H1 (cell line): ENCODE measurements around the gene C1orf21. TPM values are rescaled to one million over a fixed set of nuclear protein-coding genes. Genes with fewer than 3 reads are reported as not detected.

ENCODE experiments used
- CTCF ChIA-PET: fragments of 300-600 bp; sonication (Branson Sonifier 250); formaldehyde crosslinking; loops from one replicate; lab custom pipeline; 2021; ENCODE audit not compliant: partially characterized antibody; lab: Charles Lee
- POLR2A ChIA-PET: fragments of 300-600 bp; sonication (Branson Sonifier 250); formaldehyde crosslinking; loops from one replicate; lab custom pipeline; 2021; ENCODE audit warnings: inconsistent platforms; ENCODE audit not compliant: partially characterized antibody; lab: Charles Lee
- DNase-seq, 2 experiments: peaks; one replicate each; pipeline versions ENCODE4 v3.0.0 to v3.0.0-alpha.2; 2010 to 2022; ENCODE audit warnings: low spot score in 2 of 2, low read depth in 1 of 2, mixed read lengths in 1 of 2
- FAIRE-seq: peaks from 2 replicates; lab custom pipeline; 2011; peaks lifted over from hg19 to GRCh38; lab: Jason Lieb, UNC
- H2AFZ ChIP-seq: 2 replicates; pipeline ENCODE4 v1.8.1; 2012; ENCODE audit warnings: low read length, inconsistent platforms
- H2AK5ac ChIP-seq: 2 replicates; pipeline ENCODE4 v1.6.1; 2013; ENCODE audit warnings: low read depth, low read length
- H2BK120ac ChIP-seq: replicated peaks from 2 replicates; pipeline ENCODE3; 2013; ENCODE audit warnings: low read depth, low read length, inconsistent platforms
- H2BK12ac ChIP-seq: 2 replicates; pipeline ENCODE4 v1.6.1; 2013; ENCODE audit warnings: low read depth, low read length
- H2BK15ac ChIP-seq: 2 replicates; pipeline ENCODE4 v1.6.1; 2013; ENCODE audit warnings: low read length
- H2BK20ac ChIP-seq: 2 replicates; pipeline ENCODE4 v1.6.1; 2013; ENCODE audit warnings: low read length
- H2BK5ac ChIP-seq: 2 replicates; pipeline ENCODE4 v1.6.1; 2013; ENCODE audit warnings: low read depth, low read length
- H3K14ac ChIP-seq: 2 replicates; pipeline ENCODE4 v1.6.1; 2013; ENCODE audit warnings: inconsistent platforms; ENCODE audit not compliant: insufficient read length
- H3K18ac ChIP-seq: 2 replicates; pipeline ENCODE4 v1.6.1; 2013; ENCODE audit warnings: low read length; ENCODE audit errors: extremely low read depth
- H3K23ac ChIP-seq: 2 replicates; pipeline ENCODE4 v1.6.1; 2013; ENCODE audit warnings: inconsistent platforms; ENCODE audit not compliant: insufficient read length
- H3K23me2 ChIP-seq: 2 replicates; pipeline ENCODE4 v1.6.1; 2013; ENCODE audit warnings: low read depth, low read length
- H3K27ac ChIP-seq: 2 replicates; pipeline ENCODE4 v1.6.1; 2011; ENCODE audit warnings: low read depth, low read length, inconsistent platforms
- H3K27me3 ChIP-seq, 4 experiments: replicated peaks in 1 of 4; 1 replicate in 1 of 4; 2 replicates in 3 of 4; pipeline versions ENCODE4 v1.6.1 to v1.8.1; 2011 to 2013; ENCODE audit warnings: low read length in 3 of 4, mild to moderate bottlenecking in 3 of 4, inconsistent platforms in 2 of 4, mixed read lengths in 2 of 4, moderate library complexity in 1 of 4; ENCODE audit not compliant: control insufficient read depth in 3 of 4, insufficient read depth in 3 of 4; ENCODE audit errors: extremely low read depth in 1 of 4
- H3K36me3 ChIP-seq, 4 experiments: 2 replicates each; pipeline versions ENCODE4 v1.6.1 to v1.8.1; 2011 to 2013; ENCODE audit warnings: mild to moderate bottlenecking in 4 of 4, low read length in 3 of 4, moderate library complexity in 2 of 4, control low read depth in 1 of 4, inconsistent platforms in 1 of 4; ENCODE audit not compliant: insufficient read depth in 4 of 4, control insufficient read depth in 2 of 4
- H3K4ac ChIP-seq: replicated peaks from 2 replicates; pipeline ENCODE3; 2013; ENCODE audit warnings: low read length, low read depth, mixed read lengths, inconsistent platforms; ENCODE audit not compliant: insufficient read length
- H3K4me1 ChIP-seq, 4 experiments: replicated peaks in 1 of 4; 1 replicate in 1 of 4; 2 replicates in 3 of 4; pipeline versions ENCODE4 v1.6.1 to v1.8.1; 2011 to 2013; ENCODE audit warnings: low read length in 3 of 4, inconsistent platforms in 2 of 4, mixed read lengths in 1 of 4; ENCODE audit not compliant: insufficient read depth in 4 of 4, control insufficient read depth in 3 of 4
- H3K4me2 ChIP-seq, 2 experiments: 2 replicates each; pipeline versions ENCODE4 v1.6.1 to v1.8.1; 2011 to 2013; ENCODE audit warnings: low read depth in 2 of 2, low read length in 2 of 2, control low read depth in 1 of 2, inconsistent platforms in 1 of 2, mild to moderate bottlenecking in 1 of 2; ENCODE audit not compliant: insufficient read depth in 1 of 2
- H3K4me3 ChIP-seq, 4 experiments: fragments of 200-600, 300-600 bp in 1 of 4; sonication (generic), shearing (Covaris generic), sonication (Bioruptor Twin) in 1 of 4; 2 replicates each; pipeline versions ENCODE4 v1.5.1 to v1.8.1; 2011 to 2016; ENCODE audit warnings: low read length in 4 of 4, low read depth in 3 of 4, control low read depth in 2 of 4, inconsistent platforms in 2 of 4, mild to moderate bottlenecking in 2 of 4, mixed read lengths in 1 of 4, moderate library complexity in 1 of 4; ENCODE audit not compliant: insufficient read depth in 2 of 4; ENCODE audit errors: extremely low read depth in 1 of 4
- H3K56ac ChIP-seq: replicated peaks from 2 replicates; pipeline ENCODE3; 2013; ENCODE audit warnings: low read depth, mild to moderate bottlenecking, mixed read lengths, low read length, inconsistent platforms; ENCODE audit not compliant: insufficient read length
- H3K79me1 ChIP-seq: 2 replicates; pipeline ENCODE4 v1.6.1; 2013; ENCODE audit warnings: low read depth, low read length, control low read depth
- H3K79me2 ChIP-seq, 2 experiments: 2 replicates each; pipeline versions ENCODE4 v1.6.1 to v1.8.1; 2012 to 2013; ENCODE audit warnings: low read length in 2 of 2, mild to moderate bottlenecking in 2 of 2, inconsistent platforms in 1 of 2; ENCODE audit not compliant: insufficient read depth in 2 of 2, control insufficient read depth in 1 of 2
- H3K9ac ChIP-seq, 4 experiments: replicated peaks in 1 of 4; 1 replicate in 1 of 4; 2 replicates in 3 of 4; pipeline versions ENCODE4 v1.6.1 to v1.8.1; 2011 to 2013; ENCODE audit warnings: low read depth in 3 of 4, low read length in 3 of 4, control low read depth in 2 of 4, mild to moderate bottlenecking in 2 of 4, moderate library complexity in 2 of 4, inconsistent platforms in 1 of 4; ENCODE audit errors: extremely low read depth in 1 of 4
- H3K9me3 ChIP-seq, 2 experiments: 2 replicates each; pipeline versions ENCODE4 v1.6.1 to v1.8.1; 2012 to 2013; ENCODE audit warnings: mild to moderate bottlenecking in 2 of 2, moderate library complexity in 2 of 2, control low read depth in 1 of 2, inconsistent platforms in 1 of 2, low read depth in 1 of 2, low read length in 1 of 2, mixed read lengths in 1 of 2; ENCODE audit not compliant: insufficient read depth in 2 of 2
- H4K20me1 ChIP-seq, 2 experiments: replicated peaks in 1 of 2; 2 replicates each; pipeline versions ENCODE3 to v1.8.1; 2011 to 2013; ENCODE audit warnings: inconsistent platforms in 2 of 2, low read length in 2 of 2, mild to moderate bottlenecking in 1 of 2; ENCODE audit not compliant: insufficient read depth in 2 of 2, control insufficient read depth in 1 of 2
- H4K5ac ChIP-seq: 2 replicates; pipeline ENCODE4 v1.6.1; 2013; ENCODE audit warnings: low read length, low read depth, mixed read lengths, inconsistent platforms; ENCODE audit not compliant: insufficient read length
- H4K8ac ChIP-seq: 2 replicates; pipeline ENCODE4 v1.8.0; 2013; ENCODE audit warnings: mild to moderate bottlenecking, moderate library complexity, low read length, inconsistent platforms; ENCODE audit not compliant: insufficient read depth; ENCODE audit errors: extremely low read depth
- H4K91ac ChIP-seq: replicated peaks from 2 replicates; pipeline ENCODE3; 2013; ENCODE audit warnings: low read length, mixed read lengths, inconsistent platforms; ENCODE audit not compliant: insufficient read length
- ASH2L ChIP-seq: fragments of 200-600, 300-600 bp; sonication (generic); IDR thresholded peaks from one replicate; pipeline ENCODE4 v1.7.1; 2017; ENCODE audit warnings: low read length
- CBX5 ChIP-seq: fragments of 300-800, 300-1000 bp; sonication (generic); IDR thresholded peaks from 2 replicates; pipeline ENCODE4 v1.7.1; 2016; ENCODE audit warnings: antibody characterized with exemption, low read length, low read depth
- JUND ChIP-seq: IDR thresholded peaks from 2 replicates; pipeline ENCODE4 v1.6.1; 2011; ENCODE audit warnings: mild to moderate bottlenecking, improper control_type of control experiment, low read length
- MAFK ChIP-seq: IDR thresholded peaks from 2 replicates; pipeline ENCODE4 v1.6.1; 2012; ENCODE audit warnings: low read depth, mild to moderate bottlenecking, improper control_type of control experiment, low read length
- POLR2A ChIP-seq, 2 experiments: IDR thresholded peaks; 1 replicate in 1 of 2; 2 replicates in 1 of 2; pipeline ENCODE4 v1.6.1; 2011; ENCODE audit warnings: low read depth in 2 of 2, low read length in 2 of 2, mild to moderate bottlenecking in 2 of 2; ENCODE audit errors: control extremely low read depth in 1 of 2
- POU5F1 ChIP-seq: IDR thresholded peaks from 2 replicates; pipeline ENCODE4 v1.6.1; 2011; ENCODE audit warnings: low read depth, mild to moderate bottlenecking, low read length, moderate library complexity
- RAD21 ChIP-seq, 2 experiments: IDR thresholded peaks in 1 of 2; conservative IDR thresholded peaks in 1 of 2; 2 replicates each; pipeline ENCODE4 v1.6.1; 2011; ENCODE audit warnings: low read depth in 2 of 2, low read length in 2 of 2, improper control_type of control experiment in 1 of 2, inconsistent platforms in 1 of 2, mild to moderate bottlenecking in 1 of 2, moderate library complexity in 1 of 2
- RBBP5 ChIP-seq: IDR thresholded peaks from 2 replicates; pipeline ENCODE4 v1.7.1; 2012; ENCODE audit warnings: low read depth, mild to moderate bottlenecking, inconsistent platforms, low read length, moderate library complexity, borderline replicate concordance
- SIX5 ChIP-seq: IDR thresholded peaks from 2 replicates; pipeline ENCODE4 v1.6.1; 2011; ENCODE audit warnings: mild to moderate bottlenecking, low read depth, low read length
- TAF7 ChIP-seq: optimal IDR thresholded peaks from 2 replicates; pipeline ENCODE3; 2011; ENCODE audit warnings: low read depth, mild to moderate bottlenecking, inconsistent platforms, low read length, moderate library complexity, borderline replicate concordance
- TBP ChIP-seq: IDR thresholded peaks from 2 replicates; pipeline ENCODE4 v1.6.1; 2011; ENCODE audit warnings: low read depth, low read length, improper control_type of control experiment
- TCF12 ChIP-seq: IDR thresholded peaks from 2 replicates; pipeline ENCODE4 v1.6.1; 2011; ENCODE audit warnings: low read depth, mild to moderate bottlenecking, low read length
- TEAD4 ChIP-seq: IDR thresholded peaks from 2 replicates; pipeline ENCODE4 v1.6.1; 2012; ENCODE audit warnings: low read depth, low read length, inconsistent platforms, mixed read lengths
- WGBS, 2 experiments: shearing (Covaris generic) in 1 of 2; methylation state at CpG; one replicate each; pipeline versions ENCODE4 v1.1.6 to v1.1.7; 2013 to 2015; ENCODE audit warnings: low lambda C conversion rate in 2 of 2, mixed read lengths in 2 of 2, inconsistent platforms in 1 of 2, low coverage in 1 of 2, missing lambda C conversion rate in 1 of 2; ENCODE audit not compliant: insufficient replicate concordance in 2 of 2, insufficient coverage in 1 of 2, insufficient read length in 1 of 2; ENCODE audit errors: extremely low coverage in 1 of 2, missing lambda C conversion rate in 1 of 2; 5-methylcytosine and 5-hydroxymethylcytosine counted together
- polyA plus RNA-seq, 7 experiments: library from polyadenylated mRNA; depleted of rRNA in 3 of 7; stranded (reverse) in 5 of 7; unstranded in 2 of 7; fragments of >200 nt in 5 of 7; fragments of 200-250 nt in 2 of 7; gene quantifications; 1 replicate in 5 of 7; 2 replicates in 1 of 7; 4 replicates in 1 of 7; pipeline versions ENCODE4 v1.2.1 to v1.2.3, GENCODE V29; 2011 to 2013; ENCODE audit warnings: missing spikeins in 2 of 7, mixed read lengths in 2 of 7
- total RNA-seq: library from RNA; stranded (reverse); fragmentation: NEBNext Ultra II Directional; extraction: Animal tissue kit (Norgen Biotek cat#: 25700); gene quantifications from 2 replicates; pipeline ENCODE4 v1.2.1, GENCODE V29; 2021
- TF ChIP-seq, protein P1 (sequence below): IDR thresholded peaks from 2 replicates; pipeline ENCODE4 v1.6.1; 2012; ENCODE audit warnings: low read length, inconsistent platforms

C1orf21 gene
- total and polyA plus RNA-seq, 2 of the 8 experiments (the other 6 are each of a cell fraction or from before 2014, with no cell fraction given) = 16.6 to 51.0 TPM

DNA sequence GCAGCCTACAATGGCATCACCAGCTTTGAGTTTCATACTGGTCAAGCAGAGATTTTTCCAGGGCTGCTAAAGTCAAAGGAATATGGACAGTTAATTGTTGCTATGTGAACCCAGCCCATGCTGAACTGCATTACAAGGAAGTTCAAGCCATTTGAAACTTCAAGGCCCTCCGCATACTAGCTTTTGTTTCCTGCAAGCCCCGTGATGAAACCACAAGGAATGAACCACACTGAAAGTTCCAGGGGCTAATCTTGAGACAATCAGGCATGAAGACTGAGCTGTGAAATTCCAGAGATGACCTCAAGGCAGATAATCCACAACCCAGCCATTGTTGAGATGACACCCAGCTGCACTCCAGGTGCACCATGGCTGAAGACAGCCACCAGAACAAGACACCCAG is 180.8 kb downstream of the C1orf21 start:
- no peaks in the 10 kb centered on the region; the same call in 1 of the 2 replicates for H3K79me1 ChIP-seq
- H2BK12ac ChIP-seq = no peak overlapping the region
- H3K56ac ChIP-seq = no peak overlapping the region
- peaks cover 0 to 5% (median 0%) of the 10 kb centered on the region in 4 experiments; a peak in 1 of 8 replicates for H3K36me3 ChIP-seq
- peaks cover 3% of the 10 kb centered on the region; the same call in 1 of the 2 replicates for H3K23me2 ChIP-seq
- no peak overlapping the region for H2AK5ac ChIP-seq
- no peak overlapping the region for H3K23ac ChIP-seq
- H4K91ac ChIP-seq = no peak overlapping the region
- H3K4me2 ChIP-seq = no peak overlapping the region
- H3K4me3 ChIP-seq = no peak overlapping the region
- no peaks in the 10 kb centered on the region for H3K4me1 ChIP-seq
- no peak overlapping the region for H2BK5ac ChIP-seq
- 88% methylated on average over 2 of the region's 2 CpGs; no CpG with 5 or more reads in 1 of the 2 experiments for WGBS, 2 experiments
- no peak overlapping the region for H4K5ac ChIP-seq
- no peak overlapping the region for H2AFZ ChIP-seq
- H3K9me3 ChIP-seq = no peaks in the 10 kb centered on the region
- no peak overlapping the region for H3K4ac ChIP-seq
- H3K14ac ChIP-seq = no peak overlapping the region
- H3K18ac ChIP-seq = no peak overlapping the region
- no peak overlapping the region for H2BK120ac ChIP-seq
- no peak overlapping the region for H3K27ac ChIP-seq
- DNase-seq (no peak), FAIRE-seq (no peak)
- H4K20me1 ChIP-seq = no peaks in the 10 kb centered on the region
- H2BK15ac ChIP-seq = no peak overlapping the region
- POLR2A ChIA-PET = no interaction called here
- H3K9ac ChIP-seq = no peak overlapping the region
- CTCF ChIA-PET = interaction anchor here (1.0 to 1.9 kb wide), 6 partner anchors 9 to 404 kb away, joined by 3 to 6 read pairs (median 4); no protein-coding TSS in a partner anchor
- no peaks in the 10 kb centered on the region; a peak in 1 of 4 replicates for H3K79me2 ChIP-seq
- H4K8ac ChIP-seq = no peak overlapping the region
- H3K27me3 ChIP-seq = no peaks in the 10 kb centered on the region
- no peak overlapping the region for H2BK20ac ChIP-seq
- TF ChIP-seq CBX5 (no peak), RAD21 (IDR thresholded peaks at IDR 0.05 in 1 of 2, conservative IDR thresholded peaks at IDR 0.05 in 1 of 2; ENCODE audit: low read depth in 2 of 2, low read length in 2 of 2) (no peak), TCF12 (no peak), RBBP5 (no peak), TAF7 (no peak), TBP (no peak), POU5F1 (no peak), TEAD4 (no peak), JUND (no peak), SIX5 (no peak), ASH2L (no peak), POLR2A (IDR thresholded peaks at IDR 0.05; ENCODE audit: control extremely low read depth in 1 of 2, low read depth in 2 of 2, low read length in 2 of 2) (no peak), MAFK (no peak)
- TF ChIP-seq, protein P1, sequence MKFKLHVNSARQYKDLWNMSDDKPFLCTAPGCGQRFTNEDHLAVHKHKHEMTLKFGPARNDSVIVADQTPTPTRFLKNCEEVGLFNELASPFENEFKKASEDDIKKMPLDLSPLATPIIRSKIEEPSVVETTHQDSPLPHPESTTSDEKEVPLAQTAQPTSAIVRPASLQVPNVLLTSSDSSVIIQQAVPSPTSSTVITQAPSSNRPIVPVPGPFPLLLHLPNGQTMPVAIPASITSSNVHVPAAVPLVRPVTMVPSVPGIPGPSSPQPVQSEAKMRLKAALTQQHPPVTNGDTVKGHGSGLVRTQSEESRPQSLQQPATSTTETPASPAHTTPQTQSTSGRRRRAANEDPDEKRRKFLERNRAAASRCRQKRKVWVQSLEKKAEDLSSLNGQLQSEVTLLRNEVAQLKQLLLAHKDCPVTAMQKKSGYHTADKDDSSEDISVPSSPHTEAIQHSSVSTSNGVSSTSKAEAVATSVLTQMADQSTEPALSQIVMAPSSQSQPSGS = no peak
